Measurements from ENCODE around the gene SLCO2B1. TPM values are rescaled to one million over a fixed set of nuclear protein-coding genes. Genes with fewer than 3 reads are reported as not detected.
"Not testable (repeated sequence)": the region's sequence is repeated elsewhere in the genome, so short reads cannot be mapped to it uniquely, and the experiment has no call there.

Gene SLCO2B1, protein sequence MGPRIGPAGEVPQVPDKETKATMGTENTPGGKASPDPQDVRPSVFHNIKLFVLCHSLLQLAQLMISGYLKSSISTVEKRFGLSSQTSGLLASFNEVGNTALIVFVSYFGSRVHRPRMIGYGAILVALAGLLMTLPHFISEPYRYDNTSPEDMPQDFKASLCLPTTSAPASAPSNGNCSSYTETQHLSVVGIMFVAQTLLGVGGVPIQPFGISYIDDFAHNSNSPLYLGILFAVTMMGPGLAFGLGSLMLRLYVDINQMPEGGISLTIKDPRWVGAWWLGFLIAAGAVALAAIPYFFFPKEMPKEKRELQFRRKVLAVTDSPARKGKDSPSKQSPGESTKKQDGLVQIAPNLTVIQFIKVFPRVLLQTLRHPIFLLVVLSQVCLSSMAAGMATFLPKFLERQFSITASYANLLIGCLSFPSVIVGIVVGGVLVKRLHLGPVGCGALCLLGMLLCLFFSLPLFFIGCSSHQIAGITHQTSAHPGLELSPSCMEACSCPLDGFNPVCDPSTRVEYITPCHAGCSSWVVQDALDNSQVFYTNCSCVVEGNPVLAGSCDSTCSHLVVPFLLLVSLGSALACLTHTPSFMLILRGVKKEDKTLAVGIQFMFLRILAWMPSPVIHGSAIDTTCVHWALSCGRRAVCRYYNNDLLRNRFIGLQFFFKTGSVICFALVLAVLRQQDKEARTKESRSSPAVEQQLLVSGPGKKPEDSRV
- 10 to 100 TPM; 15.2 to 23.4 (median 16.5) TPM for polyA plus RNA-seq

DNA sequence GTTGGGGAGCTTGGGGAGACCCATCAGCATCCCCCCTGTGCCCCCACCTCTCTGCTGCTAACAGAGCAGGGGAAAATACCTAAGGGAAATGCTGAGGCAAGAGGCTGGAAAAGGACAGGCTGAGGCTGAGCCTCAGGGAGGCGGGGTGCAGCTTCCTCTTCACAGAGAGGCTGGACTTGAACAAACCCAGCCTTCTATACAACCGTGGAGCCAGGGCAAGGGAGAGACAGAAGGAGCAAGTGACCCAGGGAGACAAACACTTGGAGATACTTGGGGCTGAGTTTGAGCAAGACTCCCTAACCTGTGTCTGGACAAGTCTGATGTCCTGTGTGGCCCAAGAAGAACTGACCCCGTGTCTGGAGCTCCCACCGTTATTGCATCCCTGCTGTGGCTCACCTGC lies at the start of gene SLCO2B1:
Gene SLCO2B1, plus strand, starts transcription at position 229 of the 400 bp plus-strand sequence. CDS start 275 bp downstream, outside the sequence.
- whole genome bisulfite sequencing, 3 donors, result 30 to 51% (median 38%) methylated on average over 4 of the region's 4 CpGs
- no peak within 1 kb of the TSS for H3K27ac ChIP-seq (ENCODE audit: low read depth, low read length)

DNA sequence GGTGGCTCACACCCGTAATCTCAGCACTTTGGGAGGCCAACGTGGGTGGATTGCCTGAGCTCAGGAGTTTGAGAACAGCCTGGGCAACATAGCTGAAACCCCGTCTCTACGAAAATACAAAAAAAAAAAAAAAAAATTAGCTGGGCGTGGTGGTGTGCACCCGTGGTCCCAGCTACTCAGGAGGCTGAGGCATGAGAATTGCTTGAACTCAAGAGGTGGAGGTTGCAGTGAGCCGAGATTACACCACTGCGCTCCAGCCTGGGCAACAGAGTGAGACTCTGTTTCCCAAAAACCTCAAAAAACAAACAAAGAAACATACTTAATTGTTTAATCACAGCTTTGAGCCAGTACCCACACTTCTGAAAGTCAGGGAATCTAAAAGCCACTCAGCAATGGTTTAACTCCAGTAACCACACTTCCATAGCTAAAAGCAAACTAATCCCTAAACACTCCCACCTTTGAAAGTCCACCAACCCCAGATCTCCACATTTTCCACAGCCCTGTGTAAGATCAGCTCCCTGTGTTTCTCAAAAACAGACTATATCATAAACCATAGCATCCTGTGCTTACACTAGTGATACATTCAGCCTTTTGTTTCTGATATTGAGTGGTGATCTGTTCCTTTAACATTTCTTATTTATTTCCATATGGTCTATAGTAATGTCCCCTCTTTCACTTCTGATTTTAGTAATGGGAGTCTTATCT lies 49.3 kb upstream of the SLCO2B1 start:
- no peak overlapping the region for H3K27ac ChIP-seq (ENCODE audit: low read depth, low read length)
- WGBS, 3 donors, result 76 to 89% (median 86%) methylated on average over 8 of the region's 8 CpGs

DNA sequence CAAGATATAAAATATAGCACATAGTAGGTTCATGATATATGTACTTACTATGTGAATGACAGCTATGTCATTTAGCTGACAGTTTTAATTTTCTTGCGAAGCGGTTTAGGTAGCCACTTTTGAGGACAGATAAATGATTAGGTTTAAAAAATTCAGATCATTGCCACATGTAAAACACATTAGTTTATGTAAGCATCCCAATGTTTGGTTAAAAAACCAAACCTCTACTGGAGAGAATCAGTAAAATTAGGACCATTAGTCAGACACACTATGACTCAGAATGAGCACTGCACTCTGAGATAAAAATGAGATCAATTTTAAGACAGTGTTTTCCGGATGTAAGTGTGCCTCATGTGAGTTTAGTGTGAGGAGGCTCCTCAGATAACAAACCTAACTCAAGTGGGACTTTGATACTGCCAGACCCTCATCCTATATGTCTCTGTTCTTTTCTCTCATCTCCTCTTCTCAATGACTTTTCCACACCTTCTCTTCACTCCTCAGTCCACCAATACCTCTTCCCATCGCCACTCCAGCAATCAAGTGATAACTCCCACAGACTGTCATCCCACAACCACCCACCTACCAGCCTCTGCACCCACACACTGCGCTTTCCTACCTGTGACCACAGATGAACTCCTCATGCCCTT lies 47.4 kb upstream of the SLCO2B1 start:
- WGBS, 3 donors, result 74 to 78% (median 78%) methylated on average over 5 of the region's 5 CpGs
- no peak overlapping the region for H3K27ac ChIP-seq (ENCODE audit: low read depth, low read length)

DNA sequence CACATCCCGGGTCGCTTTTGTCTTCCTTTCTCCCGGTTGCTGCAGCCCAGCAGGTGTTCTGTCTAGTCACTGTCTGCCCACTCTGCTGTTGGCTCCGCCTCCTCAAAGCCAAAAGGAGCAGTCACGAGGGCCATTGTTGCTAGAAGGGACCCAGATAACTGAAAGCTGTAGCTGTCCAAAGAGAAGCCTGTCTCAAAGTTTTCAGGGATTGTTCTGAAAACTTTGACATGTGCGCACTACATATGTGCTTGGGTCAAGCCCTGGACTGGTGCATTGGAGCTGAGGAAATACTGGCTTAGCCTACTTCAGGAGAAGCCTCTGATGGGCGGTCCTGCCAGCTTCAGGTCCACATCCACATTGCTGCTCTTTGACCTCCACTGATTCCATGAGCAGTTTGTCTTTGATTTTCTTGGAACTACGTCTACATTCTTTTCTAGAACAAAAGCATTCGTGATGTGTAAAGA lies 45.4 kb upstream of the SLCO2B1 start:
- H3K27ac ChIP-seq (ENCODE audit: low read depth, low read length), result no peak overlapping the region
- 47 to 66% (median 66%) methylated on average over 9 of the region's 9 CpGs for WGBS, 3 donors

DNA sequence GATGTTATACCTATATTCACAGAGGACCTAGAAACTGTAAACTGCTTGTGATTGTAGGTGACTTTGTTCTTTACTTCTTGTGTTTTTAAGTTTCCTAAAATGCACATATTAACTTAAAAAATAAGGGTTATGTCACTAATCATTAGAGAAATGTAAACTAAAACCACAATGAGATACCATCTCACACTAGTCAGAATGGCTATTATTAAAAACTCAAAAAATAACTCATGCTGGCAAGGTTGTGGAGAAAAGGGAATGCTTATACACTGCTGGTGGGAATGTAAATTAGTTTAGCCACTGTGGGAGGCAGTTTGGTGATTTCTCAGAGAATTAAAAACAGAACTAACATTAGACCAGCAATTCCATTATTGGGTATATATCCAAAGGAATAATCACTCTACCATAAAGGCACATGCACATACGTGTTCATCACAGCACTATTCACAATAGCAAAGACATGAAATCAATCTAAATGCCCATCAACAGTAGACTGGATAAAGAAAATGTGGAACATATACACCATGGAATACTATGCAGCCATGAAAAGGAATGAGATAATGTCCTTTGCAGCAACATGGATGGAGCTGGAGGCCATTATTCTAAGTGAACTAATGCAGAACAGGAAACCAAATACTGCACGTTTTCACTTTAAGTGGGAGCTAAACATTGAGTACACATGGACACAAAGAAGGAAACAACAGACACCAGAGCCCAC lies 44.8 kb upstream of the SLCO2B1 start:
- WGBS, 3 donors, result 65 to 73% (median 65%) methylated on average over 2 of the region's 2 CpGs
- not testable (repeated sequence) for H3K27ac ChIP-seq (ENCODE audit: low read depth, low read length)

DNA sequence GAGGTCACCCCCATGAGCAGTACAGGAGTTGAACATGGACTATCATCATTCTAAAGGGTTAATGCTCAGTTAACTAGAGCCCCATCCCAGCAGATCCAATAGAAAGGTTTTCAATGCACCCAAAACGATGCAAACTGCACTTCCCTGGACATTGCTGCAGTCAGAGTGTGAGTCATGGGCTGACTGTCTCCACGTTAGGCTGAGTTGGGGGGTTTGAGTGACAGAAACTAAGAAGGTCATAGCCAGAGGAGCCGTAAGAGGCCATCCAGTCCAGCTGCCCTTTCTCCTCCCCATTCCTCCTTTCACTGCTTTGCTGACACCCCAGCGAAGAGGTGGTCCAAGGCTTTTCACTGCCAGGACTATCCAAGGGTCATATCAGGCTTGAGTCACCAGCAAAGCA lies 43.7 kb upstream of the SLCO2B1 start:
- 56 to 60% (median 56%) methylated on average over 4 of the region's 4 CpGs for WGBS, 3 donors
- H3K27ac ChIP-seq (ENCODE audit: low read depth, low read length), result no peak overlapping the region

DNA sequence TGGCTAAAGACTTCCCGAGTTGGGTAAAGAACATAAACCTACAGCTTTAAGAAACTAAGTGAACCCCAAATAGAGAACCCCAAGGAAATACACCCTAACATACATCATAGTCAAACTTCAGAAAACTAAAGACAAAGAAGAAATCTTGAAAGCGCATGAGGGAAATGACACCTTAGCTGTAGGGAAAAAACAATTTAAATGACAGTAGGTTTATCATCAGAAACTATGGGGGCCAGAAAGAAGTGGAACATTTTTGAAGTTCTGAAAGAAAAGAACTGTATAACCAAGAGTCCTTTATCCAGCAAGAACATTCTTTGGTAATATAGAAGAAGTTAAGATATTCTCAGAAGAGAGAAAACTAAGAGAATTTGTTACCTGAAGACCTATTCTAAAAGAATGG lies 38.7 kb upstream of the SLCO2B1 start:
- WGBS, 3 donors, result 81 to 90% (median 82%) methylated on average over 2 of the region's 2 CpGs
- no peak overlapping the region for H3K27ac ChIP-seq (ENCODE audit: low read depth, low read length)

DNA sequence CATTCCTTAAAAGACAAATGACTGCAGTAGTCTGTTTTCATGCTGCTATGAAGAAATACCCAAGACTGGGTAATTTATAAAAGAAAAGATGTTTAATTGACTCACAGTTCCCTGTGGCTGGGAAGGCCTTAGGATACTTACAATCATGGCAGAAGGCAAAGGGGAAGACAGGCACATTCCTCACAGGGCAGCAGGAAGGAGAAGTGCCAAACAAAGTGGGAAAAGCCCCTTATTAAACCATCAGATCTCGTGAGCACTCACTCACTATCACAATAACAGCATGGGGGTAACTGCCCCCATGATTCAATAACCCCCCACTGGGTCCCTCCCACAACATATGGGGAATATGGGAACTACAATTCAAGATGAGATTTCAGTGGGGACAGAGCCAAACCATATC lies 37.9 kb upstream of the SLCO2B1 start:
- no peak overlapping the region for H3K27ac ChIP-seq (ENCODE audit: low read depth, low read length)
- 22 to 39% (median 37%) methylated on average over 1 of the region's 1 CpG for WGBS, 3 donors

DNA sequence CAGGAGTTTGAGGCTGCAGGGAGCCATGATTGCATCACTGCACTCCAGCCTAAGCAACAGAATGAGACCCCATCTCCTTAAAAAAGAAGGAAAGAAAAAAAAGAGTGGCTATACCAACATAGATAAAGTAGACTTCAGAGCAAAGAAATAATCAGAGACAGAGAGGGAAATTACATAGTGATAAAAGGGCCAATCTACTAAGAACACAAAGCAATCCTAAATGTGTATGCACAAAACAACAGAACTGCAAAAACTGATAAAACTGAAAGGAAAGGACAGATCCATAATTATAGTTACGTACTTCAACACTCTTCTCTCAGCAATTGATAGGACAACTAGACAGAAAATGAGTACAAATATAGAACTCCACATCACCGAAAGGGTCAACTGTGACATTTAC lies 36.4 kb upstream of the SLCO2B1 start:
- WGBS, 3 donors, result 89 to 91% (median 90%) methylated on average over 2 of the region's 2 CpGs
- H3K27ac ChIP-seq (ENCODE audit: low read depth, low read length), result no peak overlapping the region

DNA sequence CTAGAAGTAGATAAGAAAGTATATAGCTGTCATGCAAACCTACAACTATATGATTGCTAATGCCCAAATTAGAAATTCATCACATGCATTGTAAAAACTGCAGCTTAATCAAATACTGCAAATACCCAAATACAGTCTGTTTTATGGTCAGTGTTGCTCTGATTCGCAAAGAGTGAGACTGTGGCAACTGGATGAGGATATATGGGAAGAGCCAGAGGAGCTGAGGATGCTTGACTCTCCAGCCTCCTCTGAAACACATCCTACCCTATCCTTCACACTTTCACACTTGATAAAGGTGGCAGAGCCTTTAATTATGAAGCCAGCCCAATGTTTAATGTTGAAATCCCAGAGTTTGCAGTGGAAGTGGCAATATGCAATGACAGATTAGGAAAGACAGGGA lies 32.3 kb upstream of the SLCO2B1 start:
- 28 to 77% (median 53%) methylated on average over 1 of the region's 1 CpG for WGBS, 3 donors
- H3K27ac ChIP-seq (ENCODE audit: low read depth, low read length), result no peak overlapping the region

DNA sequence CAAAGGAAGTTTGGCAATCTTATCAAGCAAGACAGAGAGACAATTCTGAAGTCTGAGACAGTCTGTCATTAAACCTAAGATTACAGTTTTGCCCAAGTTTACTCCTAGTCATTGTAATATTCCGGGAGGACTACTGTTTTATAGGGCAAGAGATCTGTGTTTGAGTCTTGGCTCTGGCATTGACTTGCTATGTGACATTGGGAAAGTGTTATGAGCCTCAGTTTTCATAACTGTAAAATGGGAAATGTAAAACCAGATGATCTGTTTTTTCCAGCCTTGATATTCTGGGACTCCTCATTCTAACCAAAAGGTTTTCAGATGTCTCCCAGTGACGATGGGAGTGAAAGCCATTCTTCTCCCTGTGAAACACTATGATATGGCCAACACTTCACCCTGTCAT lies 24.3 kb upstream of the SLCO2B1 start:
- no peak overlapping the region for H3K27ac ChIP-seq (ENCODE audit: low read depth, low read length)
- WGBS, 3 donors, result 73 to 85% (median 81%) methylated on average over 2 of the region's 2 CpGs

DNA sequence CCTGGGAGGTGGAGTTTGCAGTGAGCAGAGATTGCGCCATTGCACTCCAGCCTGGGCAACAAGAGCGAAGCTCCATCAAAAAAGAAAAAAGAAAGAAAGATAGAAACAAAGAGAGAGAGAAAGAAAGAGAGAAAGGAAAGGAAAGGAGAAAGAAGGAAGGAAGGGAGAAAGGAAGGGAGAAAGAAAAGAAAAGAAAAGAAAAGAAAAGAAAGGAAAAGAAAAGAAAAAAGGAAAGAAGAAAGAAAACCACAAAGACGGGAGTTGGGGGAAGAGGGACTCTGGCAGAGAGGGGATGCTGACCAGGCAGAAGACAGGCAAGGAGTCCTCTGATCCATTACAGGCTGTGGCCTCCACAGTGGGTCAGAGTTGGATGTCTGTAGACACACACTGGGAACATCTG lies 18.8 kb upstream of the SLCO2B1 start:
- 78 to 86% (median 85%) methylated on average over 3 of the region's 3 CpGs for WGBS, 3 donors
- no peak overlapping the region for H3K27ac ChIP-seq (ENCODE audit: low read depth, low read length)

DNA sequence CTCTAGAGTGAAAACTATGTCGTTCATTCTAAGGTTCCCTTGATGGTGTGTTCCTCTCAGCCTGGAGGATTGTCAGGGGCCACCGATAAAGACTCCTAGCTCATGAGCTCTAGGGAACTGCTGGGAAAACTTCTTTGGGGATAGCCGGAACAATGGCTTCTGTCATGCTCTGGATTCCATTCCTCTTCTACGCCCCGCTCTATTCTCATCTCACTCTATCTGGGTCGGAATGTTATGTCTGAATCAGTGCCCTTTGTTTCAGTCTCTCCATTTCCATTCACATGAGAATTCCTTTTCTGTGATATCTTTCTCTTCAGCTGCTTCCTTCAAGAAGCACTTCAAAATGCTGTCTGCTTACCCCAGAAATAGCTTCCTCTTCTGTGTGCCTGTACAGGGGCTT lies 16.9 kb upstream of the SLCO2B1 start:
- 57 to 67% (median 60%) methylated on average over 6 of the region's 6 CpGs for WGBS, 3 donors

DNA sequence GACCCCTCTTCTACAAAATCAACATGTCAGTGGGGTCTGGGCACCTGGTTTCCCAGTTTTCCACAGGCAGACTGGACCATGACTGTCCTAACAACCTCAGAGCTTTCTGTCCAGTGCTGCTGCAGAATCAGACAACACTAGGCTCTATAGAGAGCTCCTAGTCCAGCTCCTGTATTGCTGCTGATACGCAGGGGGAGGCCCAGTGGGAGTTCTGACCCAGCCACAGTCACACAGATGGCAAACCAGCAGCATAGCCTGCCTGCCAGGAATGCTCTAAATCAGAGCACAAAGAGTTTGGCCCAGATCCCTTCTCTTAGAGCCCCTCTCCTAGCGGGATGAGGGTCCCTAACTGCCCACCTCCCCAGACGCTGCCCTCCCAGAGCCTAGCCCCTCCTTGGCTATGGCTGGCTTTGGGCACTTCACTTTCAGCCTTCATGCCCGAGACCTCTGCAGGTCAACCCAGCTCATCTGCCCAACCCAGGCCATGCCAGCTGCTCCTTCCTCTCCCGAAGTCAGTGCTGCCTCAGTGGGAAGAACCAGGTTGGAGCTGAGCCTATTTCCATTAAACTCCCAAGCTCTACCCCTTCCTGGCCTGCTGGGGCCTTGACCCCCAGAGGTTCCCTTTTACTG lies 15.8 kb upstream of the SLCO2B1 start:
- no peak overlapping the region for H3K27ac ChIP-seq (ENCODE audit: low read depth, low read length)
- 62 to 84% (median 84%) methylated on average over 5 of the region's 5 CpGs for WGBS, 3 donors

More for the DNA sequence above, 16.9 kb upstream of the SLCO2B1 start:
- H3K27ac ChIP-seq (ENCODE audit: low read depth, low read length), result no peak overlapping the region

DNA sequence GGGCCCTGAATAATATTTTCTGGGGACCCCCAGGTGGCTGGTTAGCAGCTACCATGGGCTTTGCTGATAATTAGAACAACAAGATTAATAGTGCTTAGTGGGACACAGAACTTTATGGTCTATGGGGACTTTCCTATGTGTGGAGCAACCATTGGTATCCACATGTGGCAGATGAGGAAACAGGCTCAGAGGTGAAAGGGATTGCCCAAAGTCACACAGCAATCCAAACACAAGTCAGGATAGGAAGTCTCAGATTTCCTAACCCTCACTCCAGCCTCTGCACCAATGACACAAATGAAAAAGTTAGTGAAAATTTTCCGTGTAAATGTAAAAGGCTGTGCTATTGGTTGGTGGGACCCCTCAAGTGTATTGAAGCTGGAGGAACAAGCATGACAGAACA lies 15.3 kb upstream of the SLCO2B1 start:
- H3K27ac ChIP-seq (ENCODE audit: low read depth, low read length), result no peak overlapping the region
- whole genome bisulfite sequencing, 3 donors, result 58 to 84% (median 71%) methylated on average over 1 of the region's 1 CpG

DNA sequence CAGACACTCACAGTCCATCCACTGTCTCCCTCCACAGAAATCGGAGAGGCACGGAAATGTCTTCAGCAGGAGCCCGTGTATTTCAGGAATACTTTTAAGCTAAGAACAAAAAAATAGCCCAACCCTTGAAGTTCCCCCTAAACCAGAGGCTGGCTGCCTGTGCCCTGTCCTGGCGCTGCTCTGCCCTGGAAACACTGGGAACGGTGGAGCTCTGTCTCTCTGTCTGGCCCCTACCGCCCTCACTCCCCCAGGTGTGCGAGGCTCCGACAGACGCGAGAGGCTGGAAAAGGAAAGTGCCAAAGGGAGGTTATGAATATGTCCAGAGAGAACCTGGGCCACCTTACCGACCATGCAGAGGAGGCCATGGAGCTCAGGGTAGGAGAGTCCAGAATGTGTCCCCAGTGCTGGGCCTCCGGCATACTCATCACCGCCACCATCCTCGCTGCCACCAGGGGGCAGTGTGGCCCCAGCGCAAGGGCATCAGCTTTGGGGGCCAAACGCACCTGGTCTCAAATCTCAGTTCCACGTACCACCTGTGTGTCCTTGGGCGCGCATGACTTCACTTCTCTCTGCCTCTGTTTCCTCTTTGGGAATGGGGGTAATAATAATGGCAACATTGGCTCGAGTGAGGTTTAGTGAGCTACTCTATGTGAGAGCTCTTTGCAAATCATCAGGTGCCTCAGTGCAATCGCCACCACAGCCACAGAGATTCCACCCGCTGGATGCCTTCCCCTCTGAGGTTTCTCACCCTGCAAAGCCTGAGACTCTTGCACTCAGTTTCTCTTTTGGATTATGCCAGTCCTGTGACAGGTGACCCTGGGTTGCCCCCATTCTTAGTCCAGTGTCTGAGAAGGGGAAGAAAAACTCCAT lies 10.4 kb upstream of the SLCO2B1 start:
- H3K27ac ChIP-seq (ENCODE audit: low read depth, low read length), result no peak overlapping the region
- 29 to 33% (median 30%) methylated on average over 22 of the region's 22 CpGs for WGBS, 3 donors

DNA sequence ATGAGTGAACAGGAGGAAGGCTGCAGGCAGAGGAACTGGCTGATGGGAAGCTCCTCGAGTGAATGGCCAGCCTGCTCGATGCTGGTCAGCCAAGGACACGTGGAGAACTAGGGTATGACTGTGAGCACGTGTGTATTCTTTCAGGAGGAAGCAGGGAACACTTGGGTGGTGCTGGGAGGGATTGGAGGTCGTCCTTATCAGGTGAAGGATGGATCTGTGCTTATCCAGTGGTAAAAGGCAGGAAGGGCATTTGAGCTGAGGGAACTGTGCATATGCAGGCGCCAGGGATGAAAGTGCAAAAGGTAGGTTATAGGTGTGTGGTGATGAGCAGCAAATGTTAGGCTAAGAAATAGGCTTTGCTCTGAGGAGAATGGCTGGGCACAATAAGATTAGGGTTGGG lies 9.7 kb upstream of the SLCO2B1 start:
- 40 to 64% (median 63%) methylated on average over 6 of the region's 6 CpGs for WGBS, 3 donors
- H3K27ac ChIP-seq (ENCODE audit: low read depth, low read length), result no peak overlapping the region

All from adipose tissue (tissue), 3 donors.